Body of pancreas (tissue), 4 donors: Measurements from ENCODE around the gene CD248. TPM values are rescaled to one million over a fixed set of nuclear protein-coding genes. Genes with fewer than 3 reads are reported as not detected.

Source experiments
- ATAC-seq: fragments of 150-250 bp; one replicate; pipeline ENCODE4 v1.9.1; 2016
- DNase-seq, 4 donors: peaks; one replicate each; pipeline ENCODE4 v3.0.0-alpha.2; 2019
- H3K27ac ChIP-seq, 4 donors: fragments of 200-600 bp; sonication (generic); 1 replicate in 3 of 4; 2 replicates in 1 of 4; pipeline versions ENCODE4 v1.5.1 to v1.6.1; 2016 to 2019; ENCODE audit warnings: mild to moderate bottlenecking in 1 of 4, mixed read lengths in 1 of 4, moderate library complexity in 1 of 4
- H3K27me3 ChIP-seq, 2 donors: fragments of 200-600 bp; sonication (generic); one replicate each; pipeline ENCODE4 v1.6.0; 2016; ENCODE audit warnings: mild to moderate bottlenecking in 1 of 2
- H3K36me3 ChIP-seq, 2 donors: fragments of 200-600 bp; sonication (generic); replicated peaks in 1 of 2; 2 replicates each; pipeline ENCODE4 v1.5.1; 2016; ENCODE audit warnings: low read depth in 2 of 2; ENCODE audit not compliant: insufficient read depth in 1 of 2
- H3K4me1 ChIP-seq: fragments of 200-600 bp; sonication (generic); one replicate; pipeline ENCODE4 v1.6.0; 2016
- H3K4me3 ChIP-seq, 2 donors: fragments of 200-600 bp; sonication (generic); 1 replicate in 1 of 2; 2 replicates in 1 of 2; pipeline ENCODE4 v1.5.1; 2016 to 2019
- H3K9me3 ChIP-seq, 3 donors: fragments of 200-600 bp; sonication (generic); 1 replicate in 2 of 3; 2 replicates in 1 of 3; pipeline ENCODE4 v1.5.1; 2016
- CTCF ChIP-seq, 7 experiments: fragments of 450-650 bp in 4 of 7; fragments of 200-600 bp in 3 of 7; sonication (generic) in 3 of 7; IDR thresholded peaks; one replicate each; pipeline ENCODE4 v1.5.1; 2016 to 2019; ENCODE audit warnings: antibody characterized with exemption in 7 of 7
- POLR2A ChIP-seq, 3 donors: fragments of 450-650 bp; IDR thresholded peaks; one replicate each; pipeline ENCODE4 v1.6.1; 2016; ENCODE audit warnings: antibody characterized with exemption in 3 of 3, mild to moderate bottlenecking in 2 of 3
- WGBS, 2 donors: methylation state at CpG; one replicate each; pipeline ENCODE4 v1.1.5; 2017; 5-methylcytosine and 5-hydroxymethylcytosine counted together
- intact Hi-C: fragments of 100-400 bp; cut with DNase I; formaldehyde crosslinking; loops from one replicate; pipeline ENCODE4 v1.15.1; 2023
- total RNA-seq, 2 donors: library from RNA; depleted of rRNA; stranded (reverse); fragments of >200 nt; gene quantifications; one replicate each; pipeline ENCODE4 v1.1.0, GENCODE V29; 2016

Gene CD248
- total RNA-seq, 2 donors from 2014 or later: 10.6 to 86.0 TPM

- no peak for DNase-seq
- H3K4me3 ChIP-seq: no peak overlapping the region
- H3K27me3 ChIP-seq: no peaks in the 10 kb centered on the region
- H3K4me1 ChIP-seq: peaks cover 5% of the 10 kb centered on the region
- no peaks in the 10 kb centered on the region for H3K36me3 ChIP-seq
- no peak for ATAC-seq
- H3K9me3 ChIP-seq: no peaks in the 10 kb centered on the region
- no peak for TF ChIP-seq POLR2A (IDR thresholded peaks at IDR 0.05)
- no peak for TF ChIP-seq CTCF (IDR thresholded peaks at IDR 0.05)
- intact Hi-C loops: no loop called here
- WGBS, 2 donors: 63 to 69% methylated on average over 3 of the region's 3 CpGs
- H3K27ac ChIP-seq: peak overlapping the region in 2 of 4 donors; percentile 65 to 67
Observed at GRCh38 chr11:66318600-66318970, 1.7 kb upstream of the CD248 start.

- ATAC-seq (peak; percentile 21), DNase-seq (peak; percentile 31 to 79 (median 42))
- TF ChIP-seq CTCF (IDR thresholded peaks at IDR 0.05) (no peak), POLR2A (IDR thresholded peaks at IDR 0.05) (no peak)
- H3K9me3 ChIP-seq: no peaks in the 10 kb centered on the region
- WGBS, 2 donors: 49 to 53% methylated on average over 9 to 13 of the region's 16 CpGs
- H3K36me3 ChIP-seq: no peaks in the 10 kb centered on the region
- intact Hi-C loops: no loop called here
- no peak overlapping the region for H3K4me3 ChIP-seq
- H3K4me1 ChIP-seq: peaks cover 10% of the 10 kb centered on the region
- peak overlapping the region in 2 of 4 donors; percentile 65 to 67 for H3K27ac ChIP-seq
- no peaks in the 10 kb centered on the region for H3K27me3 ChIP-seq
Observed at GRCh38 chr11:66317723-66318599, 1.1 kb upstream of the CD248 start.

GRCh38 chr11:66317322-66317722 is 478 bp upstream of the CD248 start:
- H3K4me3 ChIP-seq: no peak overlapping the region
- H3K27me3 ChIP-seq: no peaks in the 10 kb centered on the region
- no peaks in the 10 kb centered on the region for H3K36me3 ChIP-seq
- peaks cover 13% of the 10 kb centered on the region for H3K4me1 ChIP-seq
- intact Hi-C loops: no loop called here
- peak overlapping the region in 3 of 4 donors; percentile 8 to 67 (median 65) for H3K27ac ChIP-seq
- no peak for ATAC-seq
- no peak for DNase-seq
- H3K9me3 ChIP-seq: no peaks in the 10 kb centered on the region
- WGBS, 2 donors: 40 to 48% methylated on average over 4 to 14 of the region's 14 CpGs
- TF ChIP-seq CTCF (IDR thresholded peaks at IDR 0.05): no peak
- TF ChIP-seq POLR2A (IDR thresholded peaks at IDR 0.05): no peak

GRCh38 chr11:66315921-66316811 is 678 bp downstream of the CD248 start:
- TF ChIP-seq CTCF (IDR thresholded peaks at IDR 0.05) (no peak), POLR2A (IDR thresholded peaks at IDR 0.05) (no peak)
- intact Hi-C loops: no loop called here
- Histone ChIP-seq H3K4me3 (no peak overlapping the region), H3K9me3 (no peaks in the 10 kb centered on the region), H3K27me3 (no peaks in the 10 kb centered on the region), H3K36me3 (no peaks in the 10 kb centered on the region), H3K27ac (peak overlapping the region in 2 of 4 donors; percentile 65 to 67), H3K4me1 (peaks cover 21% of the 10 kb centered on the region)
- 67 to 88% methylated on average over 10 to 38 of the region's 52 CpGs for WGBS, 2 donors
- no peak for DNase-seq
- no peak for ATAC-seq
